Gastroesophageal sphincter (tissue), 4 donors: ENCODE results near the gene TSPAN17. TPM values are rescaled to one million over a fixed set of nuclear protein-coding genes. Genes with fewer than 3 reads are reported as not detected.

Experiments used
- ATAC-seq: fragments of 150-250 bp; one replicate; pipeline ENCODE4 v1.9.1; 2016; ENCODE audit warnings: mild to moderate bottlenecking, moderate library complexity
- H3K27ac ChIP-seq, 4 donors: fragments of 200-600 bp; sonication (generic) in 3 of 4; 1 replicate in 3 of 4; 2 replicates in 1 of 4; pipeline ENCODE4 v1.5.1; 2016 to 2019
- H3K27me3 ChIP-seq: fragments of 200-600 bp; sonication (generic); one replicate; pipeline ENCODE4 v1.5.1; 2019
- H3K36me3 ChIP-seq, 2 donors: fragments of 200-600 bp; sonication (generic); one replicate each; pipeline ENCODE4 v1.5.1; 2019; ENCODE audit warnings: control low read depth in 1 of 2
- H3K4me1 ChIP-seq, 3 donors: fragments of 200-600 bp; sonication (generic); 1 replicate in 2 of 3; 2 replicates in 1 of 3; pipeline ENCODE4 v1.5.1; 2016 to 2019; ENCODE audit warnings: control low read depth in 2 of 3
- H3K4me3 ChIP-seq, 2 donors: fragments of 200-600 bp; sonication (generic); one replicate each; pipeline ENCODE4 v1.5.1; 2019; ENCODE audit warnings: mild to moderate bottlenecking in 1 of 2, moderate library complexity in 1 of 2
- H3K9me3 ChIP-seq, 3 donors: fragments of 200-600 bp; sonication (generic); one replicate each; pipeline ENCODE4 v1.5.1; 2017 to 2019; ENCODE audit warnings: control low read depth in 2 of 3
- CTCF ChIP-seq, 4 experiments: fragments of 200-600 bp in 2 of 4; fragments of 450-650 bp in 2 of 4; sonication (generic) in 1 of 4; IDR thresholded peaks; one replicate each; pipeline ENCODE4 v1.5.1; 2017 to 2019; ENCODE audit warnings: antibody characterized with exemption in 4 of 4, mild to moderate bottlenecking in 2 of 4, moderate library complexity in 2 of 4
- EP300 ChIP-seq: sonication (generic); formaldehyde crosslinking; IDR thresholded peaks from one replicate; pipeline ENCODE4 v1.6.1; 2017; ENCODE audit warnings: antibody characterized with exemption, mild to moderate bottlenecking
- POLR2A ChIP-seq, 2 donors: fragments of 450-650 bp; IDR thresholded peaks; one replicate each; pipeline ENCODE4 v1.6.1; 2017; ENCODE audit warnings: antibody characterized with exemption in 2 of 2, mild to moderate bottlenecking in 2 of 2, moderate library complexity in 1 of 2
- POLR2AphosphoS5 ChIP-seq: sonication (generic); formaldehyde crosslinking; IDR thresholded peaks from one replicate; pipeline ENCODE4 v1.6.1; 2017; ENCODE audit warnings: antibody characterized with exemption
- WGBS, 2 donors: methylation state at CpG; one replicate each; pipeline ENCODE4 v1.1.5; 2018; ENCODE audit warnings: low coverage in 1 of 2; 5-methylcytosine and 5-hydroxymethylcytosine counted together
- total RNA-seq, 4 donors: library from RNA; depleted of rRNA; stranded (reverse); fragments of >200 nt; gene quantifications; one replicate each; pipeline ENCODE4 v1.1.0, GENCODE V29; 2016

Gene TSPAN17
- total RNA-seq, 4 donors from 2014 or later = 11.0 to 20.2 (median 15.4) TPM

- peaks cover 0 to 25% (median 15%) of the 10 kb centered on the region in 3 donors for H3K4me1 ChIP-seq
- H3K4me3 ChIP-seq = no peak overlapping the region
- H3K36me3 ChIP-seq = peaks cover 0 to 39% of the 10 kb centered on the region in 2 donors
- ATAC-seq = no peak
- no peaks in the 10 kb centered on the region for H3K9me3 ChIP-seq
- peaks cover 29% of the 10 kb centered on the region for H3K27me3 ChIP-seq
- WGBS, 2 donors = 71 to 82% methylated on average over 3 to 8 of the region's 11 CpGs
- no peak for TF ChIP-seq POLR2AphosphoS5
- TF ChIP-seq CTCF (IDR thresholded peaks at IDR 0.05) = no peak
- TF ChIP-seq EP300 = no peak
- TF ChIP-seq POLR2A (IDR thresholded peaks at IDR 0.05) = no peak
- H3K27ac ChIP-seq = peak overlapping the region in 1 of 4 donors; percentile 29
Observed at GRCh38 chr5:176658817-176659511, 11.7 kb downstream of the TSPAN17 start.

GRCh38 chr5:176659512-176659839 lies 12.2 kb downstream of the TSPAN17 start:
- Histone ChIP-seq H3K36me3 (peaks cover 0 to 34% of the 10 kb centered on the region in 2 donors), H3K27me3 (peaks cover 34% of the 10 kb centered on the region), H3K4me1 (peaks cover 0 to 25% (median 15%) of the 10 kb centered on the region in 3 donors), H3K9me3 (no peaks in the 10 kb centered on the region), H3K4me3 (no peak overlapping the region), H3K27ac (no peak overlapping the region)
- ATAC-seq = no peak
- 61 to 74% methylated on average over 6 to 7 of the region's 7 CpGs for WGBS, 2 donors
- TF ChIP-seq EP300 (no peak), POLR2AphosphoS5 (no peak), CTCF (IDR thresholded peaks at IDR 0.05) (no peak), POLR2A (IDR thresholded peaks at IDR 0.05) (no peak)

- WGBS, 2 donors = 61 to 100% methylated on average over 1 to 4 of the region's 4 CpGs
- no peak overlapping the region for H3K4me3 ChIP-seq
- H3K9me3 ChIP-seq = no peaks in the 10 kb centered on the region
- no peak for ATAC-seq
- H3K27ac ChIP-seq = no peak overlapping the region
- TF ChIP-seq POLR2AphosphoS5 = no peak
- no peak for TF ChIP-seq EP300
- no peak for TF ChIP-seq CTCF (IDR thresholded peaks at IDR 0.05)
- no peak for TF ChIP-seq POLR2A (IDR thresholded peaks at IDR 0.05)
- peaks cover 39% of the 10 kb centered on the region for H3K27me3 ChIP-seq
- peaks cover 0 to 29% of the 10 kb centered on the region in 2 donors for H3K36me3 ChIP-seq
- peaks cover 0 to 25% (median 15%) of the 10 kb centered on the region in 3 donors for H3K4me1 ChIP-seq
Observed at GRCh38 chr5:176659860-176660461, 12.7 kb downstream of the TSPAN17 start.

GRCh38 chr5:176660530-176660859 lies 13.2 kb downstream of the TSPAN17 start:
- peaks cover 0 to 25% (median 15%) of the 10 kb centered on the region in 3 donors for H3K4me1 ChIP-seq
- H3K27me3 ChIP-seq = peaks cover 44% of the 10 kb centered on the region
- no peak overlapping the region for H3K4me3 ChIP-seq
- H3K9me3 ChIP-seq = no peaks in the 10 kb centered on the region
- 80% methylated on average over 1 of the region's 1 CpG; no CpG with 5 or more reads in 1 of the 2 donors for WGBS, 2 donors
- H3K36me3 ChIP-seq = peaks cover 0 to 23% of the 10 kb centered on the region in 2 donors
- ATAC-seq = no peak
- TF ChIP-seq POLR2A (IDR thresholded peaks at IDR 0.05) = no peak
- TF ChIP-seq CTCF (IDR thresholded peaks at IDR 0.05) = no peak
- TF ChIP-seq EP300 = no peak
- no peak for TF ChIP-seq POLR2AphosphoS5
- H3K27ac ChIP-seq = no peak overlapping the region
